Measurements from ENCODE around the gene ZNF311. TPM values are rescaled to one million over a fixed set of nuclear protein-coding genes. Genes with fewer than 3 reads are reported as not detected.

ZNF311 gene
- total and polyA plus RNA-seq, 2 of the 13 experiments (the other 11 are each of a cell fraction or from before 2014, with no cell fraction given), result not detected

- TF ChIP-seq ZNF318 (CRISPR knock-in tag; IDR thresholded peaks at IDR 0.05), result no peak
- TF ChIP-seq ZNF703 (CRISPR knock-in tag; IDR thresholded peaks at IDR 0.05; ENCODE audit: borderline replicate concordance), result no peak
- no peak for TF ChIP-seq ZBED4 (CRISPR knock-in tag; IDR thresholded peaks at IDR 0.05; ENCODE audit: borderline replicate concordance)
- no peak for TF ChIP-seq SATB2 (CRISPR knock-in tag; IDR thresholded peaks at IDR 0.05)
- no peak for TF ChIP-seq RNF219 (CRISPR knock-in tag; IDR thresholded peaks at IDR 0.05)
- peak; percentile 28; the same call in 1 of the 2 replicates for TF ChIP-seq SIN3A (IDR thresholded peaks at IDR 0.05; ENCODE audit: borderline replicate concordance, low read depth, low read length)
- no peak for TF ChIP-seq ZSCAN22 (CRISPR knock-in tag; IDR thresholded peaks at IDR 0.05)
- no peak for TF ChIP-seq HBP1 (CRISPR knock-in tag; IDR thresholded peaks at IDR 0.05; ENCODE audit: low read depth)
- no peak for TF ChIP-seq ZFP1 (CRISPR knock-in tag; IDR thresholded peaks at IDR 0.05)
- TF ChIP-seq BRD4 (CRISPR knock-in tag; IDR thresholded peaks at IDR 0.05), result no peak
- TF ChIP-seq ZNF205 (CRISPR knock-in tag; IDR thresholded peaks at IDR 0.05), result 0 out of 2 replicates have a peak, but pooled peaks have one; percentile 16
- no peak for TF ChIP-seq ARNT2 (CRISPR knock-in tag; IDR thresholded peaks at IDR 0.05; ENCODE audit: low read depth)
- peak; percentile 67 for TF ChIP-seq GATAD2A (CRISPR knock-in tag; IDR thresholded peaks at IDR 0.05)
- no peak for TF ChIP-seq ZNF317 (CRISPR knock-in tag; IDR thresholded peaks at IDR 0.05)
These were observed 57.3 kb downstream of the ZNF311 start (continued) for GRCh38 chr6:28947831-28948270.
